H9 (cell line): ENCODE data around the gene TMEM248. TPM values are rescaled to one million over a fixed set of nuclear protein-coding genes. Genes with fewer than 3 reads are reported as not detected.

Experiments used
- DNase-seq: peaks from one replicate; pipeline ENCODE4 v3.0.0-alpha.2; 2017
- H2AFZ ChIP-seq: one replicate; pipeline ENCODE4 v1.6.1; 2013; ENCODE audit warnings: mild to moderate bottlenecking, low read length, control low read depth, moderate library complexity
- H2AK5ac ChIP-seq: 2 replicates; pipeline ENCODE4 v1.6.1; 2013; ENCODE audit warnings: low read length, control low read depth, mixed read lengths; ENCODE audit not compliant: insufficient read length
- H2BK120ac ChIP-seq: one replicate; pipeline ENCODE4 v1.6.1; 2013; ENCODE audit warnings: low read depth, mild to moderate bottlenecking, low read length, control low read depth, inconsistent platforms; ENCODE audit not compliant: poor library complexity, severe bottlenecking
- H2BK12ac ChIP-seq: 2 replicates; pipeline ENCODE4 v1.6.1; 2013; ENCODE audit warnings: low read length, control low read depth, mixed read lengths, low read depth; ENCODE audit not compliant: insufficient read length
- H2BK15ac ChIP-seq: 2 replicates; pipeline ENCODE4 v1.6.1; 2013; ENCODE audit warnings: low read depth, low read length, control low read depth
- H2BK20ac ChIP-seq: one replicate; pipeline ENCODE4 v1.6.1; 2013; ENCODE audit warnings: low read depth, mild to moderate bottlenecking, low read length, control low read depth, inconsistent platforms; ENCODE audit not compliant: poor library complexity, severe bottlenecking
- H2BK5ac ChIP-seq: 2 replicates; pipeline ENCODE4 v1.6.1; 2013; ENCODE audit warnings: low read length, control low read depth, mixed read lengths; ENCODE audit not compliant: insufficient read length
- H3K14ac ChIP-seq: 2 replicates; pipeline ENCODE4 v1.6.1; 2013; ENCODE audit warnings: low read length, control low read depth; ENCODE audit not compliant: insufficient read depth
- H3K18ac ChIP-seq: 2 replicates; pipeline ENCODE4 v1.6.1; 2013; ENCODE audit warnings: low read depth, mild to moderate bottlenecking, mixed read lengths, low read length, control low read depth; ENCODE audit not compliant: insufficient read length
- H3K23ac ChIP-seq: 2 replicates; pipeline ENCODE4 v1.6.1; 2013; ENCODE audit warnings: low read length, control low read depth, mixed read lengths, low read depth; ENCODE audit not compliant: insufficient read length
- H3K23me2 ChIP-seq: 2 replicates; pipeline ENCODE4 v1.6.1; 2013; ENCODE audit warnings: low read depth, mild to moderate bottlenecking, mixed read lengths, low read length, control low read depth; ENCODE audit not compliant: insufficient read length, poor library complexity, severe bottlenecking
- H3K27ac ChIP-seq: 2 replicates; pipeline ENCODE4 v1.5.1; 2013; ENCODE audit warnings: low read length, control low read depth, mixed read lengths, low read depth; ENCODE audit not compliant: insufficient read length
- H3K27me3 ChIP-seq: 2 replicates; pipeline ENCODE4 v1.6.1; 2013; ENCODE audit warnings: low read length, control low read depth, inconsistent platforms; ENCODE audit not compliant: insufficient read depth
- H3K4ac ChIP-seq: 2 replicates; pipeline ENCODE4 v1.6.1; 2013; ENCODE audit warnings: low read depth, mild to moderate bottlenecking, control low read depth, inconsistent platforms, low read length, moderate library complexity
- H3K4me1 ChIP-seq: 2 replicates; pipeline ENCODE4 v1.6.1; 2013; ENCODE audit warnings: low read length, control low read depth, inconsistent platforms; ENCODE audit not compliant: insufficient read depth
- H3K4me2 ChIP-seq: 2 replicates; pipeline ENCODE4 v1.6.1; 2013; ENCODE audit warnings: low read length, control low read depth, mixed read lengths; ENCODE audit not compliant: insufficient read length, insufficient read depth
- H3K56ac ChIP-seq: 2 replicates; pipeline ENCODE4 v1.6.1; 2013; ENCODE audit warnings: low read depth, mild to moderate bottlenecking, mixed read lengths, low read length, control low read depth; ENCODE audit not compliant: insufficient read length
- H3K79me1 ChIP-seq: 2 replicates; pipeline ENCODE4 v1.6.1; 2013; ENCODE audit warnings: low read depth, mild to moderate bottlenecking, moderate library complexity, low read length, control low read depth, inconsistent platforms; ENCODE audit not compliant: insufficient read depth, poor library complexity, severe bottlenecking
- H3K79me2 ChIP-seq: 2 replicates; pipeline ENCODE4 v1.6.1; 2013; ENCODE audit warnings: low read length, control low read depth, inconsistent platforms; ENCODE audit not compliant: insufficient read depth
- H3K9ac ChIP-seq: 2 replicates; pipeline ENCODE4 v1.6.1; 2013; ENCODE audit warnings: low read length, control low read depth, mixed read lengths; ENCODE audit not compliant: insufficient read length; ENCODE audit errors: extremely low read depth
- H3K9me3 ChIP-seq: one replicate; pipeline ENCODE4 v1.6.1; 2013; ENCODE audit warnings: low read depth, low read length, inconsistent platforms; ENCODE audit not compliant: control insufficient read depth
- H3T11ph ChIP-seq: one replicate; pipeline ENCODE4 v1.6.1; 2013; ENCODE audit warnings: mild to moderate bottlenecking, low read length, control low read depth, inconsistent platforms
- H4K20me1 ChIP-seq: one replicate; pipeline ENCODE4 v1.6.1; 2013; ENCODE audit not compliant: control insufficient read depth, insufficient read length, insufficient read depth
- H4K5ac ChIP-seq: 2 replicates; pipeline ENCODE4 v1.6.1; 2013; ENCODE audit warnings: low read depth, mild to moderate bottlenecking, mixed read lengths, low read length, control low read depth; ENCODE audit not compliant: insufficient read length
- H4K8ac ChIP-seq: replicated peaks from 2 replicates; pipeline ENCODE4 v1.6.1; 2013; ENCODE audit warnings: low read length, control low read depth, mixed read lengths, low read depth; ENCODE audit not compliant: insufficient read length
- H4K91ac ChIP-seq: 2 replicates; pipeline ENCODE4 v1.6.1; 2013; ENCODE audit warnings: low read depth, mild to moderate bottlenecking, moderate library complexity, mixed read lengths, low read length, control low read depth; ENCODE audit not compliant: insufficient read length
- H3K27ac Mint-ChIP-seq, 3 experiments: 2 replicates in 2 of 3; 3 replicates in 1 of 3; pipeline ENCODE4 v1.8.0; 2020 to 2021; ENCODE audit warnings: mixed read lengths in 3 of 3, mild to moderate bottlenecking in 1 of 3, moderate library complexity in 1 of 3
- H3K27me3 Mint-ChIP-seq: 2 replicates; pipeline ENCODE4 v1.8.0; 2021; ENCODE audit warnings: low read depth, mild to moderate bottlenecking, moderate library complexity, mixed read lengths
- H3K36me3 Mint-ChIP-seq, 3 experiments: 2 replicates in 2 of 3; 3 replicates in 1 of 3; pipeline ENCODE4 v1.8.0; 2020 to 2021; ENCODE audit warnings: low read depth in 3 of 3, mixed read lengths in 3 of 3; ENCODE audit not compliant: insufficient read depth in 1 of 3
- H3K4me1 Mint-ChIP-seq, 2 experiments: 2 replicates each; pipeline ENCODE4 v1.8.0; 2020; ENCODE audit warnings: mixed read lengths in 2 of 2
- H3K4me3 Mint-ChIP-seq, 2 experiments: 2 replicates in 1 of 2; 3 replicates in 1 of 2; pipeline ENCODE4 v1.8.0; 2020 to 2021; ENCODE audit warnings: mild to moderate bottlenecking in 2 of 2, mixed read lengths in 2 of 2, moderate library complexity in 1 of 2
- H3K9me3 Mint-ChIP-seq, 2 experiments: 2 replicates in 1 of 2; 3 replicates in 1 of 2; pipeline ENCODE4 v1.8.0; 2020; ENCODE audit warnings: mild to moderate bottlenecking in 2 of 2, mixed read lengths in 2 of 2, moderate library complexity in 1 of 2
- WGBS: extraction: QIAGEN DNeasy Blood & Tissue Kit; methylation state at CpG from one replicate; pipeline ENCODE4 v1.1.7; 2013; ENCODE audit warnings: missing lambda C conversion rate, low lambda C conversion rate, mixed read lengths; ENCODE audit not compliant: insufficient read length; ENCODE audit errors: extremely low coverage; 5-methylcytosine and 5-hydroxymethylcytosine counted together
- total RNA-seq: library from RNA; stranded (reverse); gene quantifications from 2 replicates; pipeline ENCODE4 v1.2.1, GENCODE V29; 2021
- TF ChIP-seq, protein P1 (sequence below): fragments of 200-600 bp; sonication (generic); conservative IDR thresholded peaks from 3 replicates; pipeline ENCODE4 v1.8.0; 2021; ENCODE audit warnings: antibody characterized with exemption, mild to moderate bottlenecking

The TMEM248 gene
- total RNA-seq, 1 experiment from 2014 or later = 74.2 TPM

DNA sequence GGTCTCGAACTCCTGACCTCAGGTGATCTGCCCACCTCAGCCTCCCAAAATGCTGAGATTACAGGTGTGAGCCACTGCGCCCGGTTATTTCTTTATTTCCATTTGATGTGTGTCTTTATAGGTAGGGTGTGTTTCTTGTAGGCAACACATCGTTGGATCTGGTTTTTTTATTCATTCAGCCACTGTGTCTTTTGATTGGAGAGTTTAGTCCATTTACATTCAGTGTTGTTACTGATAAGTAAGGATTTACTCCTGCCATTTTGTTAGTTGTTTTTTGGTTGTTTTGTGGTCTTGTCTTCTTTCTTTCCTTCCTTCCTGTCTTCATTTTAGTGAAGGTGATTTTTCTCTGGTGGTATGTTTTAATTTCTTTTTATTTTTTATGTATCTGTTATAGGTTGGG, 16.9 kb downstream of the TMEM248 start:
- H3K9me3 Mint-ChIP-seq = no peaks in the 10 kb centered on the region

More for the DNA sequence above, 16.9 kb downstream of the TMEM248 start:
- no peak overlapping the region for H4K91ac ChIP-seq
- no peaks in the 10 kb centered on the region for H4K20me1 ChIP-seq
- H3K27ac ChIP-seq = no peak overlapping the region
- TF ChIP-seq, protein P1, sequence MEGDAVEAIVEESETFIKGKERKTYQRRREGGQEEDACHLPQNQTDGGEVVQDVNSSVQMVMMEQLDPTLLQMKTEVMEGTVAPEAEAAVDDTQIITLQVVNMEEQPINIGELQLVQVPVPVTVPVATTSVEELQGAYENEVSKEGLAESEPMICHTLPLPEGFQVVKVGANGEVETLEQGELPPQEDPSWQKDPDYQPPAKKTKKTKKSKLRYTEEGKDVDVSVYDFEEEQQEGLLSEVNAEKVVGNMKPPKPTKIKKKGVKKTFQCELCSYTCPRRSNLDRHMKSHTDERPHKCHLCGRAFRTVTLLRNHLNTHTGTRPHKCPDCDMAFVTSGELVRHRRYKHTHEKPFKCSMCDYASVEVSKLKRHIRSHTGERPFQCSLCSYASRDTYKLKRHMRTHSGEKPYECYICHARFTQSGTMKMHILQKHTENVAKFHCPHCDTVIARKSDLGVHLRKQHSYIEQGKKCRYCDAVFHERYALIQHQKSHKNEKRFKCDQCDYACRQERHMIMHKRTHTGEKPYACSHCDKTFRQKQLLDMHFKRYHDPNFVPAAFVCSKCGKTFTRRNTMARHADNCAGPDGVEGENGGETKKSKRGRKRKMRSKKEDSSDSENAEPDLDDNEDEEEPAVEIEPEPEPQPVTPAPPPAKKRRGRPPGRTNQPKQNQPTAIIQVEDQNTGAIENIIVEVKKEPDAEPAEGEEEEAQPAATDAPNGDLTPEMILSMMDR = no peak
- no peak for DNase-seq
- H3K23ac ChIP-seq = no peak overlapping the region
- no peak overlapping the region for H4K5ac ChIP-seq
- no peak overlapping the region for H3K4ac ChIP-seq
- H3K9me3 ChIP-seq = no peaks in the 10 kb centered on the region
- no peak overlapping the region for H3K9ac ChIP-seq
- H3K4me2 ChIP-seq = no peak overlapping the region
- Mint-ChIP-seq H3K4me1 (peaks cover 3 to 5% of the 10 kb centered on the region in 2 experiments; a peak in 2 of 4 replicates), H3K27ac (no peak overlapping the region; a peak in 1 of 7 replicates), H3K4me3 (no peak overlapping the region), H3K36me3 (peaks cover 0 to 22% (median 21%) of the 10 kb centered on the region in 3 experiments; a peak in 5 of 7 replicates), H3K27me3 (no peaks in the 10 kb centered on the region)
- no peak overlapping the region for H2BK15ac ChIP-seq
- H3K79me2 ChIP-seq = peaks cover 10% of the 10 kb centered on the region; the same call in 1 of the 2 replicates
- H3T11ph ChIP-seq = no peak overlapping the region
- H3K79me1 ChIP-seq = peaks cover 16% of the 10 kb centered on the region
- WGBS = no CpG with 5 or more reads among the region's 4 CpGs
- H2BK12ac ChIP-seq = no peak overlapping the region
- no peak overlapping the region for H3K14ac ChIP-seq
- H3K56ac ChIP-seq = no peak overlapping the region
- no peak overlapping the region for H2BK20ac ChIP-seq
- no peaks in the 10 kb centered on the region for H3K23me2 ChIP-seq
- H4K8ac ChIP-seq = no peak overlapping the region
- peaks cover 2% of the 10 kb centered on the region; the same call in 1 of the 2 replicates for H3K4me1 ChIP-seq
- H2AK5ac ChIP-seq = no peak overlapping the region
- no peak overlapping the region for H2BK120ac ChIP-seq
- no peak overlapping the region for H2AFZ ChIP-seq
- H2BK5ac ChIP-seq = no peak overlapping the region
- no peak overlapping the region for H3K18ac ChIP-seq
- H3K27me3 ChIP-seq = no peaks in the 10 kb centered on the region
